HFF-Myc (cell line): ENCODE measurements around the gene GNB1L.

ENCODE experiments used
- DNase-seq: peaks from one replicate; pipeline ENCODE4 v3.0.0-alpha.2; 2011; ENCODE audit warnings: low read depth; ENCODE audit errors: extremely low read depth
- H3K4me3 ChIP-seq: replicated peaks from 2 replicates; pipeline ENCODE4 v1.5.1; 2011; ENCODE audit warnings: low read depth, mild to moderate bottlenecking, control low read depth, low read length
- CTCF ChIP-seq: IDR thresholded peaks from 2 replicates; pipeline ENCODE4 v1.5.1; 2012; ENCODE audit warnings: mild to moderate bottlenecking, low read depth, low read length, control low read depth; ENCODE audit errors: missing control alignments

GNB1L gene

GRCh38 chr22:19803736-19804267, 50.9 kb downstream of the GNB1L start:
- DNase-seq, result no peak
- H3K4me3 ChIP-seq, result no peak overlapping the region
- no peak for TF ChIP-seq CTCF

DNA sequence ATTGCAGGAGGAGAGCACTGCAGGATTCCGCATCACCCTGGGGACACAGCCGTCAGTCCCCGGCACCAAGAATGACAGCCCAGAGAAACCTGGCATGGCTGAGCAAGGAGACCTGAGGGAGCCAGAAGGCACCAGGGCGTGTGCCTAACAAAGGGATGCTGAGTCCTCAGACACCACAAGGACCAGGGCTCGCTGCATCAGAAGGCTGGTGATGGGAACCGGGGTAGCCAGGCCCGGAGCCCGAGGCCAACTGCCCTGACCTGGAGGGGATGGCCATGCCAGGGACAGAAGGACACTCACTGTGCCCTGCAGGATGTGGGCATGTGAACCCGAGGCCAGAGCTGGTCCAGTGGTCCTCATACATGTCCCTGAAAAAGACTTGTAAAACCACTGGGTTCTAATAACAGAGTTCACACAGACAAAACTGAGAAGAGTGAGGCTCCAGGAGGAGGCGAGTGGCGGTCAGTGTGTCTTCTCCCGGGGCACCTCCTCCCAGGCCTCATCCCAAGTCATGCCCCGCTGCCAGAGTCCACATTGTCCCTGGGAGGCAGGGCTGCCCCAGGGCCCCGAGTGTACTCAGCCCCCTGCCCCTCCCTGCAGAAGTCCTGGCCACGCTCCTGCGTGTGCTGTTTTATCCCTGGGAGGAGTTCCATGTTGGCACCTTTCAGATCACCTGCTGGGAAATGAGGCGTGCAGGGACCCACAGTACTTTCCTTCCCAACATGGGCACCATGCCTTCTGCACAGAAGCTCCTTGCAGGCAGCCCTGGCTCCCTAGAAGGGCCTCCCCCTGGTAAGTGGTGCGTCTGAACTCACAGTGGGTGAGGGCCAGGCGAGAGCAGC, 51.6 kb downstream of the GNB1L start:
- H3K4me3 ChIP-seq, result no peak overlapping the region
- no peak for TF ChIP-seq CTCF
- no peak for DNase-seq

GRCh38 chr22:19802001-19802893, 52.4 kb downstream of the GNB1L start:
- no peak for TF ChIP-seq CTCF
- no peak for DNase-seq
- no peak overlapping the region for H3K4me3 ChIP-seq

GRCh38 chr22:19801340-19802000, 53.2 kb downstream of the GNB1L start:
- TF ChIP-seq CTCF, result no peak
- DNase-seq, result no peak
- no peak overlapping the region for H3K4me3 ChIP-seq

DNA sequence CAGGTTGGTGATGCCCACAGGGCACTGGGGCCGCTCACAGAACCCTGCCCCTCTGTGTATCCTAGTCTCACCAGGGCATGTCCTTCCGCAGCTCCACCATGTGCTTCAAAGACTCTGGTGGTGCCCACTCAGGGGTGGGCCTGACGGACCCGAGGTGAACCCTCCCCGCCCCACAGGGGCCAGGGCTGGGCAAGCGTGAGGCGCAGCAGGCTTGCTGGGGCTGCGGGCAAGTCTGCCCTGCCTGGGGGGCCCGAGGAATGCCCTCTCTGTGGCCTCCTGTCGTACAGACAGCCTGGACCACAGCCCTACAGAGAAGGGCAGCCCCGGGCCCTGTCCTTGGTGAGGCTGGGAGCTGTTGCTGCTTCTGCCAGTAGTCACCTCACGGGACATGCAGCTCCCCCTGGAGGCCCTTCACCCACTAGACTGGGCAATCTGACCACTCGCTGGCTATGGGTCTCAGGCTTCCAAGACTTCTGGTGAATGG, 53.9 kb downstream of the GNB1L start:
- TF ChIP-seq CTCF, result peak; percentile 57
- H3K4me3 ChIP-seq, result no peak overlapping the region
- DNase-seq, result no peak

DNA sequence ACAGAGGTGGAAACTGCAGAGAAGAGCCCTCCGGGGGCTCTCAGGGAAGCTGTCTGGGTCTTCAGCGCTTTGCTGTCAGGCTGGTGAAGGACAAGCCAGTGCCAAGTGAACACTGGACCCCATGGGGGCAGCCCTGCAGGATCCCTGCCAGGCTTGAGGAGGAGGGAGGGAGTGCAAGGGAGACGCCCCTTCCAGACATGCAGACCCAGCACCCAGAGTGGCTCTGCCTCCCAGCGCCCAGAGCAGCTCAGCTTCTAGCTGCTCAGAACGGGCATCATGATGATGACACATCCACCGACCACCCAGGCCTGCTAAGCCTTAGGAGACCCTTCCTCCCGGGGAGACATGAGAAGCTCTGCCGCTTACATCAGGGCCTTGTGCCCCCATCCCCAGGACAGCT, 54.4 kb downstream of the GNB1L start:
- DNase-seq, result no peak
- no peak for TF ChIP-seq CTCF
- no peak overlapping the region for H3K4me3 ChIP-seq
